Stomach (tissue), 4 donors: ENCODE data around the gene GRB14.

Source experiments
- POLR2AphosphoS5 ChIP-seq, 3 donors: sonication (generic); formaldehyde crosslinking; IDR thresholded peaks; one replicate each; pipeline ENCODE4 v1.6.1; 2016; ENCODE audit warnings: antibody characterized with exemption in 3 of 3
- TF ChIP-seq, protein P1 (sequence below), 7 experiments: fragments of 450-650 bp in 4 of 7; fragments of 200-600 bp in 3 of 7; sonication (generic) in 3 of 7; IDR thresholded peaks; one replicate each; pipeline ENCODE4 v1.5.1; 2016 to 2019; ENCODE audit warnings: antibody characterized with exemption in 7 of 7, control low read depth in 2 of 7, mild to moderate bottlenecking in 1 of 7

GRCh38 chr2:164589522-164589921 lies 31.8 kb downstream of the GRB14 start:
- no peak for TF ChIP-seq POLR2AphosphoS5 (IDR thresholded peaks at IDR 0.05)
- TF ChIP-seq, protein P1, sequence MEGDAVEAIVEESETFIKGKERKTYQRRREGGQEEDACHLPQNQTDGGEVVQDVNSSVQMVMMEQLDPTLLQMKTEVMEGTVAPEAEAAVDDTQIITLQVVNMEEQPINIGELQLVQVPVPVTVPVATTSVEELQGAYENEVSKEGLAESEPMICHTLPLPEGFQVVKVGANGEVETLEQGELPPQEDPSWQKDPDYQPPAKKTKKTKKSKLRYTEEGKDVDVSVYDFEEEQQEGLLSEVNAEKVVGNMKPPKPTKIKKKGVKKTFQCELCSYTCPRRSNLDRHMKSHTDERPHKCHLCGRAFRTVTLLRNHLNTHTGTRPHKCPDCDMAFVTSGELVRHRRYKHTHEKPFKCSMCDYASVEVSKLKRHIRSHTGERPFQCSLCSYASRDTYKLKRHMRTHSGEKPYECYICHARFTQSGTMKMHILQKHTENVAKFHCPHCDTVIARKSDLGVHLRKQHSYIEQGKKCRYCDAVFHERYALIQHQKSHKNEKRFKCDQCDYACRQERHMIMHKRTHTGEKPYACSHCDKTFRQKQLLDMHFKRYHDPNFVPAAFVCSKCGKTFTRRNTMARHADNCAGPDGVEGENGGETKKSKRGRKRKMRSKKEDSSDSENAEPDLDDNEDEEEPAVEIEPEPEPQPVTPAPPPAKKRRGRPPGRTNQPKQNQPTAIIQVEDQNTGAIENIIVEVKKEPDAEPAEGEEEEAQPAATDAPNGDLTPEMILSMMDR (IDR thresholded peaks at IDR 0.05) = no peak
